Mesenchymal stem cell (in vitro differentiated cells and primary cell): Measurements from ENCODE around the gene VAMP1.

Source experiments
- DNase-seq: peaks from one replicate; pipeline ENCODE4 v3.0.0-alpha.2; 2013
- H2AFZ ChIP-seq: one replicate; pipeline ENCODE4 v1.6.1; 2013; ENCODE audit warnings: low read depth, mild to moderate bottlenecking, control low read depth, inconsistent platforms, low read length, moderate library complexity
- H2AK5ac ChIP-seq: 2 replicates; pipeline ENCODE4 v1.6.1; 2013; ENCODE audit warnings: low read length, moderate library complexity, mild to moderate bottlenecking, inconsistent platforms; ENCODE audit not compliant: severe bottlenecking
- H2BK120ac ChIP-seq: one replicate; pipeline ENCODE4 v1.6.1; 2013; ENCODE audit warnings: low read depth, mild to moderate bottlenecking, inconsistent platforms, low read length, moderate library complexity
- H2BK12ac ChIP-seq, 2 experiments: one replicate each; pipeline ENCODE4 v1.6.1; 2013; ENCODE audit warnings: inconsistent platforms in 2 of 2, low read length in 2 of 2, mild to moderate bottlenecking in 2 of 2, moderate library complexity in 2 of 2, control low read depth in 1 of 2
- H2BK15ac ChIP-seq: one replicate; pipeline ENCODE4 v1.6.1; 2013; ENCODE audit warnings: mild to moderate bottlenecking, low read depth, inconsistent platforms; ENCODE audit not compliant: poor library complexity, severe bottlenecking
- H2BK5ac ChIP-seq: 2 replicates; pipeline ENCODE4 v1.6.1; 2013; ENCODE audit warnings: low read depth, mild to moderate bottlenecking, low read length, control low read depth, inconsistent platforms; ENCODE audit not compliant: poor library complexity, severe bottlenecking
- H3K14ac ChIP-seq, 2 experiments: one replicate each; pipeline ENCODE4 v1.6.1; 2013; ENCODE audit warnings: inconsistent platforms in 2 of 2, low read length in 2 of 2, control low read depth in 1 of 2, mild to moderate bottlenecking in 1 of 2, moderate library complexity in 1 of 2
- H3K18ac ChIP-seq, 2 experiments: one replicate each; pipeline ENCODE4 v1.6.1; 2013; ENCODE audit warnings: inconsistent platforms in 2 of 2, low read length in 2 of 2, control low read depth in 1 of 2, low read depth in 1 of 2, mild to moderate bottlenecking in 1 of 2
- H3K23ac ChIP-seq, 2 experiments: one replicate each; pipeline ENCODE4 v1.6.1; 2013; ENCODE audit warnings: inconsistent platforms in 2 of 2, low read length in 2 of 2, mild to moderate bottlenecking in 2 of 2, moderate library complexity in 2 of 2, control low read depth in 1 of 2
- H3K27ac ChIP-seq: 2 replicates; pipeline ENCODE4 v1.5.1; 2013; ENCODE audit warnings: mild to moderate bottlenecking, moderate library complexity, low read length, control low read depth, inconsistent platforms; ENCODE audit not compliant: poor library complexity, severe bottlenecking
- H3K27me3 ChIP-seq, 2 experiments: 2 replicates each; pipeline versions ENCODE4 v1.6.1 to v1.7.0; 2013; ENCODE audit warnings: low read length in 2 of 2, mild to moderate bottlenecking in 2 of 2, moderate library complexity in 2 of 2, control low read depth in 1 of 2, inconsistent platforms in 1 of 2; ENCODE audit not compliant: control insufficient read depth in 1 of 2, insufficient read depth in 1 of 2
- H3K36me3 ChIP-seq, 2 experiments: 2 replicates each; pipeline versions ENCODE4 v1.6.1 to v1.7.0; 2013; ENCODE audit warnings: low read length in 2 of 2, control low read depth in 1 of 2, inconsistent platforms in 1 of 2, low read depth in 1 of 2, mild to moderate bottlenecking in 1 of 2; ENCODE audit not compliant: insufficient read depth in 2 of 2, control insufficient read depth in 1 of 2
- H3K4ac ChIP-seq, 2 experiments: one replicate each; pipeline ENCODE4 v1.6.1; 2013; ENCODE audit warnings: inconsistent platforms in 2 of 2, low read length in 2 of 2, mild to moderate bottlenecking in 2 of 2, moderate library complexity in 2 of 2, control low read depth in 1 of 2, low read depth in 1 of 2
- H3K4me1 ChIP-seq: 2 replicates; pipeline ENCODE4 v1.6.1; 2013; ENCODE audit warnings: low read depth, low read length, control low read depth; ENCODE audit not compliant: control insufficient read depth, insufficient read depth
- H3K4me2 ChIP-seq: 2 replicates; pipeline ENCODE4 v1.6.1; 2013; ENCODE audit warnings: low read length, mild to moderate bottlenecking, inconsistent platforms; ENCODE audit not compliant: poor library complexity, severe bottlenecking
- H3K4me3 ChIP-seq, 2 experiments: 2 replicates each; pipeline versions ENCODE4 v1.5.1 to v1.7.0; 2013; ENCODE audit warnings: low read length in 2 of 2, mild to moderate bottlenecking in 2 of 2, control low read depth in 1 of 2, low read depth in 1 of 2; ENCODE audit not compliant: insufficient read depth in 1 of 2
- H3K79me1 ChIP-seq: replicated peaks from 2 replicates; pipeline ENCODE4 v1.6.1; 2013; ENCODE audit warnings: mild to moderate bottlenecking, control low read depth, low read length, inconsistent platforms; ENCODE audit not compliant: poor library complexity, severe bottlenecking
- H3K9ac ChIP-seq: 2 replicates; pipeline ENCODE4 v1.7.0; 2013; ENCODE audit warnings: mild to moderate bottlenecking, low read length, moderate library complexity
- H3K9me3 ChIP-seq: 2 replicates; pipeline ENCODE4 v1.7.0; 2013; ENCODE audit warnings: mild to moderate bottlenecking, low read length; ENCODE audit not compliant: control insufficient read depth
- H4K8ac ChIP-seq: one replicate; pipeline ENCODE4 v1.6.1; 2013; ENCODE audit warnings: inconsistent platforms, mild to moderate bottlenecking, low read length, moderate library complexity
- H4K91ac ChIP-seq: one replicate; pipeline ENCODE4 v1.6.1; 2013; ENCODE audit warnings: mild to moderate bottlenecking, low read length, inconsistent platforms
- WGBS: methylation state at CpG from one replicate; pipeline ENCODE4 v1.1.7; 2013; ENCODE audit warnings: mixed read lengths; 5-methylcytosine and 5-hydroxymethylcytosine counted together

The VAMP1 gene

GRCh38 chr12:6416596-6416995 lies 53.9 kb downstream of the VAMP1 start:
- no peaks in the 10 kb centered on the region for H3K79me1 ChIP-seq
- no peak overlapping the region for H4K8ac ChIP-seq
- H3K4me1 ChIP-seq: peaks cover 1% of the 10 kb centered on the region
- WGBS: 94% methylated on average over 3 of the region's 3 CpGs
- no peak overlapping the region for H3K18ac ChIP-seq
- DNase-seq: no peak
- H3K9ac ChIP-seq: no peak overlapping the region
- no peak overlapping the region for H4K91ac ChIP-seq
- no peak overlapping the region for H3K14ac ChIP-seq
- no peak overlapping the region for H2BK12ac ChIP-seq
- no peak overlapping the region for H3K4me3 ChIP-seq
- H3K27me3 ChIP-seq: no peaks in the 10 kb centered on the region
- H3K4me2 ChIP-seq: no peak overlapping the region
- H2BK5ac ChIP-seq: no peak overlapping the region
- no peak overlapping the region for H3K27ac ChIP-seq
- H2BK120ac ChIP-seq: no peak overlapping the region
- no peak overlapping the region for H3K4ac ChIP-seq
- peaks cover 5% of the 10 kb centered on the region for H3K9me3 ChIP-seq
- H3K23ac ChIP-seq: no peak overlapping the region
- peaks cover 0 to 16% of the 10 kb centered on the region in 2 experiments for H3K36me3 ChIP-seq
- no peak overlapping the region for H2AFZ ChIP-seq
- H2BK15ac ChIP-seq: no peak overlapping the region
- no peak overlapping the region for H2AK5ac ChIP-seq
